CD4-positive, alpha-beta T cell treated with Interleukin-17A for 4 hours (primary cell): ENCODE results near the gene LEF1.
"Not testable (repeated sequence)": the region's sequence is repeated elsewhere in the genome, so short reads cannot be mapped to it uniquely, and the experiment has no call there.

ENCODE experiments used
- DNase-seq: peaks from one replicate; pipeline ENCODE4 v3.0.0-alpha.2; 2020; ENCODE audit warnings: mixed read lengths

Gene LEF1

DNA sequence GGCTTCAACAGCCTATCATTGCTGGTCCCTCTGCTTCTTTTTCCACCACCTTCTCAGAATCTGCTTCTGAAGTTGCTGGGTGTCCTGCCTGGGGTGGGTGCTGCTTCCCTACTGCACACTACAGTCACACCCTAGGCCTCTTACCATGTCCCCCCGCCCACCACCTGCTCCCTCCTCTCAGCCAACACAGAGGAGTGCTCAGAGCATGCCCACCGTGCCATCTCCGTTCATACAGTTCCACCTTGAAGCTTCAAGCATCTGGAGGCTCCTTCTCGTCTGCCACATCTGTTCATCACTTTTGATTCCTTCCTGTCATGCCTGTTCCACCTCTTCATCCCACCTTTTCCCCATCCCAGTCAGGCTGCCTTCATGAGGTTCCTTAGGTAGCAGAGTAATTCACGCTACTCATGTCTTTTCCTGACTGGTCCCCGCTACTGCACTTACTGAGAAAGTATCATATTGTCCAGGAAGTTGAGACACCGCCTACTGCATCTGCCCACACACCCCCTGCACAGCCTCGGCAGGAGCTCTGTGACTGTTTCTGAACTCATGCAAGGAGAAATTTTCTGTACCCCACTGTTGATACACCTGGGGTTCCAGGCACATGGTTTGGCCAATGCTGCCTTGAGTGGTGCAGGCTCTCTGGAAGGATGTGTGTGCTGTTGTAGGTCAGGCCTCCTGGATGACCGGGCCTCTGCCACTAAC lies 139.6 kb downstream of the LEF1 start:
- DNase-seq, result peak; percentile 70

DNA sequence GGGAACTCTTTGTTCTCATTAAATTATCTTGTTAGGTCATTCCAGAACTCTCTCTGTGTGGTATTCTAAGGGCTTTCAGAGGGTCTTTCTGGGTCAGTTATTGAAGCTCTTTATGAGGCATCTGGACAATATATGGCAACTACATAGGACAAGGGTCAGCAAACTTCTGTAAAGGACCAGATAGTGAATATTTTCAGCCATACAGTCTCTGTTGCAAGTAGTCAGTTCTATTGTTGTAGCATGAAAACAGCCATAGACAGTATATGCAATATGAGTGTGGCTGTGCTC lies 143.9 kb downstream of the LEF1 start:
- no peak for DNase-seq

DNA sequence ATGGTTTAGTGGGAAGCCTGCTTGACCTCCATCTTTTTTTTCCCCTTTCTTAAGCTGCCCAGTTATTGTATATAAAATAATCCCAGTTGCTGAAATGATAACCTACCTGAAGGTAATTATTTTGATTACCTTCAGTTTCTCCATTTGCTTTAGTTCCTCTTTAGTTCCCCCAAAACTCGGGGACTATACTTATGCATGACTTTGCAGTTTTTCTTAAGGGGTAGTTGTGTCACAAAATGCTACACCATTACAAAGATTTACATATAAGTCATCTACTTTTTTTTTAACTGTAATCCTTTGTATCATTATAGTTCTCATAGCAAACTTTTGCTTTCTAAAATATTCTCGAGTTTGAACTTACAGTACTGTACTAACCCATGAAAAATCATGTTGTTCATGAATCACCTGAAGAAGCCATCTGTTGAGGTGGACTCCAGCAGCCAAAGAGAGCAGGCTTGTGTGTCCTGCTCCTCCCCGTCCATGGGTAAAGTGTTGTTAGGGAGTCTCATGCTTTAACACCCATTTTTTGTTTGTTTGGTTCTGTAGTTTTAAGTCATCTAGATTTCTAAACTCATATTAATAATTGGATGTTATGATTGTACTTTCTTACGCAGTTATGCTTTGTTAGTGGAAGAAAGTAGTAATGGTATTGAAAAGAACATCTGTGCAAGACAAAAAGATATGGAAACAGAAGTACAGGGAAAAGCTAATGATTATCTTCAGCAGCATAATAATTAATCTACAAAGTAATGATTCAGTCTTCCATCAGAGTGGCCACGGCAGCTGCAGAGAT lies 144.5 kb downstream of the LEF1 start:
- DNase-seq, result no peak

DNA sequence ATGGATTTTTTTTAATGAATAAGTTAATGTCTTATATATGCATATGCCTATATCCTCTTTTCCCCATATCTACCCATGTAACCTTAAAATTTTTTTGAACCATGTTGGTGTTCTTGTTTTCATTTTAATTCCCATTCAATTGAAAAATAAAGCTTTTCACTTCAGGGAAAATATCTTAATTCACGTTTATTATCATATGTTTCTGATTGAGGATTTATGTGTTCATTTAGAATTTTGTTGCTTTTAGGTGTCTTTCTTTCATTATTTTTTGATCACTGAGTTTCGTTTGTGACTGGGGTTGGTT lies 149.9 kb downstream of the LEF1 start:
- no peak for DNase-seq

DNA sequence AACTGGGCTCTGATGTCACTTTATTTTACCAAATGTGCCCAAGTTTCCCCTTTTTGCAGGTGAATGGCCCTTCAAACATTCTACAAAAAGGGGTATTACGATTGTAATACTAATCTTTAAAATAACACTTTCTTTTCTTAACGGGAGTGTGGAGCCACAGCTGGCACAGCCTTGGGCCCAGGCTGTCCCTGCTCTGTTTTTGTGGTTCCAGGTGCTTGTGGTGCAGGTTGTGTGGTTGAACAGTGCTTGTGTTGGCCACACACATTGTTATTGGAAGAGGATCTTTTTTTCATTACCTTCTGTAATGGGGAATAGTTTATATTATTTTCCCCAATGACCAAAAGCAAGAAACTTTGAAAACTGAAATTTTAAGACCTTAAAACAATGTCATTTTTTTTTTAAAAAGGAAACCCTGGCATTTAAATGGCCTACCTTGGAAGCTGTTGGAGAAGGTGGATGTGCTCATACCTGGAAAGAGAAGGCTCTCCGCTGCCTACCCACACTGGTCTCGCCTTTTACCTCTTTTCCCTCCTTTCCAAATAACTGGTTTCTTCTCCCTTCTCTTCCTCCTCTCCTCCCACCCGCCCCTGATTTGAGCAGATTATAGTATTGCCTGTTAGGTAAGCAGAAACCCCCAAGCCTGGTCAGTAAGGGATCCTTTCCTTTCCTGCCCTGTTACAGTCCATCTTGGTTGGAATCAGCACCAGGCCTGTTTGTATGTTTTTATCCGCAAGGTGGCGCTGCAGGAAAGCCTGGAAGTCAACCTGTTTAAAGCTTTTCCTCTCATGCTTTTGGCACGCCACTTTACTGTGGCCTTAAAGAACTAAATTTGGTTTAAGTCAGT lies 150.5 kb downstream of the LEF1 start:
- peak; percentile 91 for DNase-seq

DNA sequence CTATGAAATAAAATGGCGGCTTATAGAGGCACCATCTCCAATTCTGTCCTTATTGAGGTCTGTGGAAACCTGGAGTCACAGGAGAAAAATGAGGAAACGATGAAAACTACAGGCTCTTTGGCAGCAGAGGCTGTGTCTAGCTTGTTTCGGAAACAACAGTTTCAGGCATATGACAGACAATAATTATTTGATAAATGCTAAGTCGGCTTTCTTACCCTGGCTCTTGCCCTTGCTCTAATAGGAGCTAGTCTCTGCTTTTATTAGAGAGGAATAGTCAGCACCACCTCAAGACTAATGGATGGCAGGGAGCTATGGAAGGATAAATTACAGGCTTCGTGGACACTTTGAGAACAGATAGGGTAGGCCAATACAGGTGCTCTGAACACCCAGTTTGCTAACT lies 154.8 kb downstream of the LEF1 start:
- DNase-seq, result no peak

DNA sequence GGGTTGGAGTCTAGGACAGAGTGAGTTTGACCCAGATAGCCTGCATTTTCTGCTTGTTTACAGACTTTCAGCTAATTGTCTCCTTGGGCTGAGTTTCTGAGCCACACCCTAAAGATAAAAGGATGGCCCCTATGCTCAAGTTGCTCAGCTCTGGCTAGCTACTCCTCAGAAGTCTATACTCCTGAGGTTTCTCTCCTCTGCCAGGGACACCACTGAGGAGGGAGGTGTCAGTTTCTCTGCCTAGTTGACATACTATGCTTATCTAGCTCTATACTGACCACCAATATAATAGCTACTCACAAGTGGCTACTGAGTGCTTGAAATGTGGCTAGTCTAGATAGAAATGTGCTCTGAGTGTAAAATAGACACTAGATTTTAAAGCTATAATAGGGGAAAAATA lies 155.4 kb downstream of the LEF1 start:
- DNase-seq, result no peak

DNA sequence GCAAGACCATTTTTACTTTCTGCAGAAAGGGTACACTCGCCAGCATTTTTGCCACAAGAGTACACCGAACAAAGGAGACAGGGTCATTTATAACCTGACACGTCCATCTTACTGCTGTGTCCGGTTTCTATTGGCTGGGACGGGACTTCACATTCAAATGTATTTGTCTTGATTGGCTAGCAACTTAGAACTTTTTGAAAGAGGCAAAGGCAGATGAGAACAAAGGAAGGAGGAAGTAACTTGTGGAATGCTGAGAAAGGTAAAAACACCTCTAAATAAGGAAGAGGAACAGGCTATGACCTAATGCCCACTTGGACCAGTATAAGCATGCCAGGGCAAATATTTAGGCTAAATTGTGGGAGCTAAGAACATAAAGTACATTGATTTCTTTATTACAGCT lies 156.3 kb downstream of the LEF1 start:
- not testable (repeated sequence) for DNase-seq

DNA sequence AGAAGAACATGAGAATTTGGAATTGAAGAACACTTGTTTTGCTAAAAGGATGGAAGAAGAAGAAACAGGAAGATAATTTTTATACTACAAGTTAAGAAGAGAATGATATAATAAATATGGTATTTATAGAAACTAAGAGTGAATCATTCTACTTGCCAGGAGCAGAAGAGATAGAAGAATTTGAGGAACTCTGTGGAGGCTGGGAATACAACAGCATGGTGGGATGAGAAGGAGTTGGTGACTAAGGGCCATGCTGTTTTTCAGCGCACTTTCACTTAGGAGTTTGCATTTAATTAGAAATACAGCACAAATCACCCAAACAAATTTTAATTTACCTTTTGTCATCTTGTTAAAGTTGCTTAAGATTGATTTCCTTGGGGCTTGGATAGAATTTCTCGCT lies 158.6 kb downstream of the LEF1 start:
- DNase-seq, result no peak

DNA sequence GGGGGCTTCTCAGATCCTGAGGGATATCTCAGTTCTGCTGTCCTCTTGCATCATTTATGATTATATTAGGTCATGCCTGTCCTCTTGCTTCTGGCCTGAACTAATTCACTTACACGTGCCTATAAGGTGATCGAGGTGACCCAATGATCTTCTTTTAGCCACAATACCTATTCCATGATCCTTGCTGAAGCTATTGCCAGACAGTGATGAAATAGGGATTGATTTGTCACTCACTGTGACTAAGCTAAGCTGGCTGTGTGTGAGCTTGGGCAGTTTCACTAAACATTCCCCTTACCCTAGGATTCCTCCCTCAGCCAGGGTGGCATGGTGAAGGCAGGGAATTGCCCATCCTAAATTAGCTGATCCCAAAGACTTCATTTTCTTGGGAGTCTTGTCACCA lies 160.0 kb downstream of the LEF1 start:
- DNase-seq, result no peak

DNA sequence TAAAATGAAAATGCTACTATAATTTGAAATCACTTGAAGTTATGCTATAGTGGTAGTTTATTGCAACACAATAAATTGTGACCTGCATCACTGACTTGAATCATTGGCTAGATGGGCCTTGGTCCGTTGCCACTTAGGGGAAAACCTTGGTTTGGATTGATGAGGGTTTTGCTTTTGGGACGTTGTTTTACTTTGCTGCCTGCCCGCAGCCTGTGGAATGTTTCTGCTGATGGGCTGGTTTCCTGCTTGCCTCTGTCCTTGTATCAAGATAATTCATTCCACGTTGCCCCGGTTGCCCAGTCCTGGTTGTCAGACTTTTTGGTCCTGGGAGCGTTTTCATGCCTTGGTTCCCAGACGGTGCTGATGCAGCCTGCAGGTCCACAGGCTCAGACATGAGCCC lies 160.7 kb downstream of the LEF1 start:
- DNase-seq, result no peak

DNA sequence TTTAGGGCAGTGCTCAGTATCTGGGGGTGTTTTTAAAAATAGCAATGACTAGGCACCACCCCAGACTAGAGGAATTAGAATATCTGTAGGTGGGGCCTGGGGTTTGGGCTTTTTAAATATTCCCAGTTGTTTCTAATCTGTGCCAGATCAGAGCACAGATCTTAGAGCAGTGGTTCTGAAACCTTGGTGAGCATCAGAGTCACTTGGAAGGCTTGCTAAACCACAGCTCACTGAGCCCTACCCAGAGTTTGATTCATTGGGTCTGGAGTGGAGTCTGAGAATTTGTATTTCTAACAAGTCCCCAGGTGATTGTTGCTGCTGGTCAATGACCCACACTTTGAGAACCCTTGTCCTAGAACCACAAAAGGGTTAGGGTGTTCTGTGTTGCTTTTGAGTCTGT lies 162.4 kb downstream of the LEF1 start:
- DNase-seq, result no peak

DNA sequence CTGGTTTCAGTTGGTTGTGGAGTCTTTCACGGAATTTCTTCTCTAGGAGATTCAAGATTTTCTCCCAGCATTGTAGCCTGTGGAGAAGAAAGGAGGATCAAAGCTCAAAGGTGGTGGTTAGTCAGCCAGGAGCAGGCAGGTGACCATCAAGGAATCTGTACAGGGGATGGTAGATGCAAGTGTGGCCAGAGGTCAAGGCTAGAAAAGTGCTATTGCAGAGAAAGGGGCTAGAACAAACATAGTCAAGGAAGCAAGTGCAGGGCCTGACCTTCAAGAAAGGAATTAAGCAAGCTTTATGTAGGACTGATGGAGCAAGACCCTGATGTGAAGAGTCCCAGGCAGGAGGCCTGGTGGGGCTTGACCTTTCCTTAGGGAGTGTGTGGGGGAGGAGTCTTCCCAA lies 162.9 kb downstream of the LEF1 start:
- no peak for DNase-seq

DNA sequence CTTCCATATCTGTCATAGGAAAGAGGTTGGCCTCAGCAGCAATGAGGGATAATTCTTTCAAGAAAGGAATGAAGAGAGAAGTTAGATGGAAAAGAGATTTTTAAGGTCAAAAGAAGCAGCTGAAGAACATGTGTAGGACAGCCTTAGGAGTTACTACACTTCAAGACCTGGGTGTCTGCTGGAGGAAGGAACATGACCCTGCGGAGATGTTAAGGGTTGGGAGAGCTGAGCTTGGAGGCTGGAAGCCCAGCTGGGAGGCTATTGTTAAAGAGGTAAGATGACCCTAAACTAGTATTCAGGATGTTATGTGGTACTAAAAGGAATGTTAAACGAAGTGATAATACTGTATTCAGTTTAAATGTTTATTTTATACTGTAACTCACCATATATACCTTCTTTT lies 164.1 kb downstream of the LEF1 start:
- DNase-seq, result no peak

DNA sequence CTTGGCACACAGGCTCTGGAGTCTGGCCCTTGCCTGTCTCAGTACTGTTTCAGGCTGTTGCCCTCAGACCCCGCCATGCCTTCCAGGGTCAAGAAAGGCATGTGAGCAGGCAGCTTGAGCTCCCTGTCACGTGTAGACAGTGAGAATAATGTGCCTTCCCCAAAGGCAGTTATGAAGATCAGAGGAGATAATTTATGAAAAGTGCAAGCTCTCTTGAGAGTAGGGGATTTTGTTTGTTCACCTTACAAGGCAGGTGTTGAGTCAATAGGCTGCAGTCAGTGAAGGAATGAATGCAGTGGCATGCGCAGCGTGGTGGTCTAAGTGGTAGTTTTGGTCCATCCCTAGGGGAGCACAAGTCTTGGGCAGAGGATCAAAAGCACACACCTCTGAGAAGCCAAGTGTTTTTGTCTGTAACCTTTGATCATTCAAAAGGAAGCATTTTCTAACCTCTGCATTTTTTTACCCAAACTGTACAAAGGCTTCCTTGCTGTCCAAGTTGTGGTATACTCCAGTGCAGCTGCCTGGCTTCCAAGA lies 164.7 kb downstream of the LEF1 start:
- no peak for DNase-seq

DNA sequence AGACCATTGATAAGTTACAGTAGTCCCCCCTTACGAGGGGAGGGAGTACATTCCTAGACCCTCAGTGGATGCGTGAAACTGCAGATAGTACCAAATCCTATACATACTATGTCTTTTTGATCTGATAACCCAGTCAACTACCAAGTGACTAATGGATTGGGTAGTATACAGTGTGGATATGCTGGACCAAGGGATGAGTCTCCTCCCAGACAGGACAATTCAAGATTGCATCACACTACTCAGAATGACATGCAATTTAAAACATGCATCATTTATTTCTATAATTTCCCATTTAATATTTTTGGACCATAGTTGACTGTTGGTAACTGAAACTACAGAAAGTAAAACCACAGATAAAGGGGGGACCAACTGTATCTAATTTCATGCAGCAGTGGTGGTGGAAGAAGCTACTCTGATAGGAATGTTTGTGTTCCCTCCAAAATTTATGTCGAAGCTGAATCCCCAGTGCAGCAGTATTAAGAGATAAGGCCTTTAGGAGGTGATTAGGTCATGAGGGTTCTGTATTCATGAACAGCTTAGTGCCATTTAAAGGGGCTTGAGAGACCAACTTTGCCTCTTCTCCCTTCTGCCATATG lies 167.1 kb downstream of the LEF1 start:
- DNase-seq, result no peak

DNA sequence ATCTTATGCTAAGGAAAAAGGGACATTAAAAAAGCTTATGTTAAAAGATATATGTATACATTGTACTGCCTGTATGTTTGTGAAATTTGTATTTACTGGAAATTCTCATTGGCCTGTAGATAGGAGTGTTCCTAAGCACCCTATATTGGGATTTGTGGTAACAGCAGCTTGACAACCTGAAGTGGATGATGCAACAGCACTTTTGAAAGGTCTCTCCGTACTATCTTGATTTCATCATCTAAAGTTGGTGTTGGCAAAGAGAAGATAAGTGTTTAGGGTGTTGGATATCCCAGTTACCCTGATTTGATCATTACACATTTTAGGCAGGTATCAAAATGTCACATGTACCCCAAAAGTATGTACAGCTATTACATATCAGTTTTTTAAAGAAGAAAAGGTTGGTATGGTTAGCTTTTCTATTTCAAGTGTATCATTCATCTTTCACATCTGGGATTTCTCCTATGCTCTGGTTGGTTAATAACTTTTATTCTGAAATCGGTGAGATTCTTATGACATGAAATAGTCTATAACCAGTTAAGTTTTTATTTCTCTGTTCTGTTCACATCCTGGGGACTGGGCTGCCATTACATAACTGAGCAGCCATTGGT lies 168.7 kb downstream of the LEF1 start:
- no peak for DNase-seq

DNA sequence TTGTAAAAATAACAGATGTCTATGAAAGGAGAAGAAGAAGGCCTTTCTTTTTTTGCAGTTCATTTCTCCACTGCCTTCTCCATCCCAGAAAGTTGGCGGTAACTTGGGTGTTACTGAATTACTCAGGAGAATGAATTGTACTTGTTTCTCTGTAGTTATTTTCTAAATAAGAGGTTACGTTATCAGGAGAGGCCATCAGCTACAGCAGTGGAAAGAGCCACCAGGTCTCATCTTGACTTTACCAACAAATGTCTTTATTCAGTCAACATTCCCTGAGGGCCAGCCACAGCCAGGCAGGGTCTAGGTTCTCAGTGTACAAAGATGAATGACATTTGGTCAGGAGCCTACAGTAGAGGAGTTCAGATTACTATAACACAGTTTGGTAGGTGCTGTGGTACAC lies 170.9 kb downstream of the LEF1 start:
- no peak for DNase-seq
